WERI-Rb-1 (cell line): ENCODE results near the gene PRKAR2B.

ENCODE experiments used
- DNase-seq: peaks from one replicate; pipeline ENCODE4 v3.0.0-alpha.2; 2020
- H3K27ac ChIP-seq: fragments of 250-450 bp; sonication (Bioruptor Pico); 2 replicates; pipeline ENCODE4 v1.5.1; 2020; ENCODE audit warnings: mild to moderate bottlenecking, moderate library complexity
- H3K27me3 ChIP-seq: fragments of 250-450 bp; sonication (Bioruptor Pico); 2 replicates; pipeline ENCODE4 v1.5.1; 2021; ENCODE audit warnings: mild to moderate bottlenecking, low read depth, moderate library complexity; ENCODE audit not compliant: insufficient read depth, severe bottlenecking
- H3K36me3 ChIP-seq: fragments of 250-450 bp; sonication (Bioruptor Pico); 2 replicates; pipeline ENCODE4 v1.5.1; 2020; ENCODE audit warnings: mild to moderate bottlenecking, moderate library complexity
- H3K4me3 ChIP-seq: 2 replicates; pipeline ENCODE4 v1.5.1; 2011; ENCODE audit warnings: low read depth, mild to moderate bottlenecking, control low read depth, low read length
- H3K9me3 ChIP-seq: fragments of 250-450 bp; sonication (Bioruptor Pico); 2 replicates; pipeline ENCODE4 v1.5.1; 2021; ENCODE audit warnings: mild to moderate bottlenecking, moderate library complexity; ENCODE audit not compliant: severe bottlenecking
- CTCF ChIP-seq: IDR thresholded peaks from 2 replicates; pipeline ENCODE4 v1.5.1; 2011; ENCODE audit warnings: low read depth, mild to moderate bottlenecking, control low read depth, inconsistent platforms, low read length

Gene PRKAR2B

GRCh38 chr7:107029061-107029763 is 15.3 kb upstream of the PRKAR2B start:
- no peaks in the 10 kb centered on the region for H3K9me3 ChIP-seq
- no peak overlapping the region for H3K4me3 ChIP-seq
- TF ChIP-seq CTCF, result no peak
- DNase-seq, result no peak
- no peaks in the 10 kb centered on the region for H3K36me3 ChIP-seq
- no peak overlapping the region for H3K27ac ChIP-seq
- no peaks in the 10 kb centered on the region for H3K27me3 ChIP-seq

- DNase-seq, result no peak
- H3K27me3 ChIP-seq, result no peaks in the 10 kb centered on the region
- no peak for TF ChIP-seq CTCF
- no peak overlapping the region for H3K4me3 ChIP-seq
- no peaks in the 10 kb centered on the region for H3K36me3 ChIP-seq
- H3K9me3 ChIP-seq, result no peaks in the 10 kb centered on the region
- no peak overlapping the region for H3K27ac ChIP-seq
These were observed 14.7 kb upstream of the PRKAR2B start for GRCh38 chr7:107029764-107030286.

GRCh38 chr7:107032050-107032449 is 12.5 kb upstream of the PRKAR2B start:
- Histone ChIP-seq H3K27ac (no peak overlapping the region), H3K4me3 (no peak overlapping the region), H3K9me3 (peaks cover 6% of the 10 kb centered on the region), H3K36me3 (no peaks in the 10 kb centered on the region), H3K27me3 (no peaks in the 10 kb centered on the region)
- DNase-seq, result no peak
- no peak for TF ChIP-seq CTCF

GRCh38 chr7:107032720-107033438 is 11.6 kb upstream of the PRKAR2B start:
- Histone ChIP-seq H3K36me3 (no peaks in the 10 kb centered on the region), H3K4me3 (no peak overlapping the region), H3K27ac (no peak overlapping the region), H3K27me3 (no peaks in the 10 kb centered on the region), H3K9me3 (peaks cover 6% of the 10 kb centered on the region)
- TF ChIP-seq CTCF, result no peak
- DNase-seq, result no peak

GRCh38 chr7:107034553-107034952 is 10.0 kb upstream of the PRKAR2B start:
- H3K4me3 ChIP-seq, result no peak overlapping the region
- no peaks in the 10 kb centered on the region for H3K36me3 ChIP-seq
- no peak for TF ChIP-seq CTCF

More at GRCh38 chr7:107034553-107034952, 10.0 kb upstream of the PRKAR2B start:
- no peaks in the 10 kb centered on the region for H3K27me3 ChIP-seq
- peaks cover 6% of the 10 kb centered on the region for H3K9me3 ChIP-seq
- no peak for DNase-seq
- no peak overlapping the region for H3K27ac ChIP-seq
